ENCODE results near the gene PIBF1.
"Not testable (repeated sequence)": the region's sequence is repeated elsewhere in the genome, so short reads cannot be mapped to it uniquely, and the experiment has no call there.

Gene PIBF1

GRCh38 chr13:72823724-72824123 lies 41.8 kb downstream of the PIBF1 start:
- no peak for DNase-seq

GRCh38 chr13:72834601-72835000 lies 52.7 kb downstream of the PIBF1 start:
- no peak for DNase-seq

GRCh38 chr13:72839831-72840426 lies 58.0 kb downstream of the PIBF1 start:
- DNase-seq, result peak; percentile 42

GRCh38 chr13:72842991-72843390 lies 61.1 kb downstream of the PIBF1 start:
- DNase-seq, result no peak

GRCh38 chr13:72845148-72845547 lies 63.2 kb downstream of the PIBF1 start:
- DNase-seq, result not testable (repeated sequence)

GRCh38 chr13:72849571-72849970 lies 67.6 kb downstream of the PIBF1 start:
- peak; percentile 30 for DNase-seq

- no peak for DNase-seq
These were observed 69.2 kb downstream of the PIBF1 start for GRCh38 chr13:72850959-72851677.

GRCh38 chr13:72851678-72852014 lies 69.7 kb downstream of the PIBF1 start:
- no peak for DNase-seq

- no peak for DNase-seq
These were observed 70.3 kb downstream of the PIBF1 start for GRCh38 chr13:72852207-72852606.

- no peak for DNase-seq
These were observed 71.1 kb downstream of the PIBF1 start for GRCh38 chr13:72853000-72853399.

- DNase-seq, result peak; percentile 76
These were observed 82.4 kb downstream of the PIBF1 start for GRCh38 chr13:72864142-72865011.

GRCh38 chr13:72868229-72868628 lies 86.3 kb downstream of the PIBF1 start:
- DNase-seq, result no peak

GRCh38 chr13:72875233-72875632 lies 93.3 kb downstream of the PIBF1 start:
- DNase-seq, result no peak

GRCh38 chr13:72884101-72884500 lies 102.2 kb downstream of the PIBF1 start:
- DNase-seq, result no peak

GRCh38 chr13:72886272-72887067 lies 104.5 kb downstream of the PIBF1 start:
- peak; percentile 14 for DNase-seq

- no peak for DNase-seq
These were observed 107.6 kb downstream of the PIBF1 start for GRCh38 chr13:72889495-72889894.

- no peak for DNase-seq
These were observed 108.6 kb downstream of the PIBF1 start for GRCh38 chr13:72890546-72890945.

GRCh38 chr13:72891423-72891822 lies 109.5 kb downstream of the PIBF1 start:
- DNase-seq, result no peak

GRCh38 chr13:72896869-72897268 lies 114.9 kb downstream of the PIBF1 start:
- DNase-seq, result no peak

- DNase-seq, result not testable (repeated sequence)
These were observed 119.6 kb downstream of the PIBF1 start for GRCh38 chr13:72901546-72901945.

- no peak for DNase-seq
These were observed 126.5 kb downstream of the PIBF1 start for GRCh38 chr13:72908416-72908815.

GRCh38 chr13:72911981-72912380 lies 130.0 kb downstream of the PIBF1 start:
- DNase-seq, result no peak

GRCh38 chr13:72920097-72920496 lies 138.2 kb downstream of the PIBF1 start:
- peak; percentile 28 for DNase-seq
